Measurements from ENCODE around the gene GSTA3.

GRCh38 chr6:52872031-52872430 lies 37.5 kb downstream of the GSTA3 start:
- TF ChIP-seq CTCF (IDR thresholded peaks at IDR 0.05) (no peak), REST (IDR thresholded peaks at IDR 0.05; ENCODE audit: low read depth, low read length) (no peak), EZH2phosphoT487 (IDR thresholded peaks at IDR 0.05; ENCODE audit: borderline replicate concordance, low read depth) (no peak), POLR2AphosphoS5 (IDR thresholded peaks at IDR 0.05; ENCODE audit: low read depth, low read length) (no peak), EP300 (IDR thresholded peaks at IDR 0.05; ENCODE audit: borderline replicate concordance in 1 of 2, low read depth in 1 of 2, low read length in 1 of 2) (no peak), NRF1 (IDR thresholded peaks at IDR 0.05; ENCODE audit: low read depth, low read length) (no peak), GABPA (IDR thresholded peaks at IDR 0.05; ENCODE audit: low read depth) (no peak), JUND (IDR thresholded peaks at IDR 0.05) (no peak)
- TF ChIP-seq, protein P1, sequence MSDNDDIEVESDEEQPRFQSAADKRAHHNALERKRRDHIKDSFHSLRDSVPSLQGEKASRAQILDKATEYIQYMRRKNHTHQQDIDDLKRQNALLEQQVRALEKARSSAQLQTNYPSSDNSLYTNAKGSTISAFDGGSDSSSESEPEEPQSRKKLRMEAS (IDR thresholded peaks at IDR 0.05; ENCODE audit: low read depth) = no peak

Measured in SK-N-SH (cell line).